Measurements from ENCODE around the gene FSTL4. TPM values are rescaled to one million over a fixed set of nuclear protein-coding genes. Genes with fewer than 3 reads are reported as not detected.

FSTL4 gene
- total RNA-seq, 1 donor from 2014 or later, result 0.21 TPM

- H3K36me3 Mint-ChIP-seq (ENCODE audit: low read depth, unreplicated experiment), result no peaks in the 10 kb centered on the region
- DNase-seq (ENCODE audit: low spot score), result no peak
- H3K27me3 Mint-ChIP-seq (ENCODE audit: unreplicated experiment), result peaks cover 3% of the 10 kb centered on the region
- H3K27ac Mint-ChIP-seq (ENCODE audit: unreplicated experiment), result no peak overlapping the region
- H3K4me3 Mint-ChIP-seq (ENCODE audit: unreplicated experiment), result no peak overlapping the region
- no peak for TF ChIP-seq CTCF (IDR thresholded peaks at IDR 0.05; ENCODE audit: unreplicated experiment)
- H3K4me1 Mint-ChIP-seq (ENCODE audit: unreplicated experiment), result no peaks in the 10 kb centered on the region
- H3K9me3 Mint-ChIP-seq (ENCODE audit: unreplicated experiment), result no peaks in the 10 kb centered on the region
Observed at GRCh38 chr5:133202066-133202665, 410.2 kb downstream of the FSTL4 start.

- H3K27me3 Mint-ChIP-seq (ENCODE audit: unreplicated experiment), result peaks cover 2% of the 10 kb centered on the region
- no peaks in the 10 kb centered on the region for H3K4me1 Mint-ChIP-seq (ENCODE audit: unreplicated experiment)
- no peak for TF ChIP-seq CTCF (IDR thresholded peaks at IDR 0.05; ENCODE audit: unreplicated experiment)
- H3K9me3 Mint-ChIP-seq (ENCODE audit: unreplicated experiment), result no peaks in the 10 kb centered on the region
- no peak overlapping the region for H3K4me3 Mint-ChIP-seq (ENCODE audit: unreplicated experiment)
- no peak for DNase-seq (ENCODE audit: low spot score)
- H3K36me3 Mint-ChIP-seq (ENCODE audit: low read depth, unreplicated experiment), result no peaks in the 10 kb centered on the region
- no peak overlapping the region for H3K27ac Mint-ChIP-seq (ENCODE audit: unreplicated experiment)
Observed at GRCh38 chr5:133201310-133201709, 411.0 kb downstream of the FSTL4 start.

GRCh38 chr5:133200256-133200655 lies 412.1 kb downstream of the FSTL4 start:
- no peak for TF ChIP-seq CTCF (IDR thresholded peaks at IDR 0.05; ENCODE audit: unreplicated experiment)
- Mint-ChIP-seq H3K36me3 (ENCODE audit: low read depth, unreplicated experiment) (no peaks in the 10 kb centered on the region), H3K27me3 (ENCODE audit: unreplicated experiment) (peaks cover 2% of the 10 kb centered on the region), H3K27ac (ENCODE audit: unreplicated experiment) (no peak overlapping the region), H3K4me3 (ENCODE audit: unreplicated experiment) (no peak overlapping the region), H3K9me3 (ENCODE audit: unreplicated experiment) (no peaks in the 10 kb centered on the region), H3K4me1 (ENCODE audit: unreplicated experiment) (peaks cover 2% of the 10 kb centered on the region)
- DNase-seq (ENCODE audit: low spot score), result no peak

GRCh38 chr5:133199417-133200178 lies 412.7 kb downstream of the FSTL4 start:
- DNase-seq (ENCODE audit: low spot score), result no peak
- no peak overlapping the region for H3K27ac Mint-ChIP-seq (ENCODE audit: unreplicated experiment)
- peaks cover 4% of the 10 kb centered on the region for H3K4me1 Mint-ChIP-seq (ENCODE audit: unreplicated experiment)
- TF ChIP-seq CTCF (IDR thresholded peaks at IDR 0.05; ENCODE audit: unreplicated experiment), result no peak
- no peaks in the 10 kb centered on the region for H3K36me3 Mint-ChIP-seq (ENCODE audit: low read depth, unreplicated experiment)
- no peaks in the 10 kb centered on the region for H3K9me3 Mint-ChIP-seq (ENCODE audit: unreplicated experiment)
- H3K4me3 Mint-ChIP-seq (ENCODE audit: unreplicated experiment), result no peak overlapping the region
- no peaks in the 10 kb centered on the region for H3K27me3 Mint-ChIP-seq (ENCODE audit: unreplicated experiment)

- peaks cover 4% of the 10 kb centered on the region for H3K4me1 Mint-ChIP-seq (ENCODE audit: unreplicated experiment)
Observed at GRCh38 chr5:133198511-133198910, 413.8 kb downstream of the FSTL4 start.

More at GRCh38 chr5:133198511-133198910, 413.8 kb downstream of the FSTL4 start:
- peaks cover 2% of the 10 kb centered on the region for H3K27me3 Mint-ChIP-seq (ENCODE audit: unreplicated experiment)
- H3K36me3 Mint-ChIP-seq (ENCODE audit: low read depth, unreplicated experiment), result no peaks in the 10 kb centered on the region
- H3K9me3 Mint-ChIP-seq (ENCODE audit: unreplicated experiment), result no peaks in the 10 kb centered on the region
- H3K4me3 Mint-ChIP-seq (ENCODE audit: unreplicated experiment), result no peak overlapping the region
- DNase-seq (ENCODE audit: low spot score), result no peak
- no peak overlapping the region for H3K27ac Mint-ChIP-seq (ENCODE audit: unreplicated experiment)
- no peak for TF ChIP-seq CTCF (IDR thresholded peaks at IDR 0.05; ENCODE audit: unreplicated experiment)
